ENCODE results near the gene HTN1.
A peak's percentile ranks its signal among the peaks of the same experiment; 100 is the strongest.
"Not testable (repeated sequence)": the region's sequence is repeated elsewhere in the genome, so short reads cannot be mapped to it uniquely, and the experiment has no call there.

The HTN1 gene

DNA sequence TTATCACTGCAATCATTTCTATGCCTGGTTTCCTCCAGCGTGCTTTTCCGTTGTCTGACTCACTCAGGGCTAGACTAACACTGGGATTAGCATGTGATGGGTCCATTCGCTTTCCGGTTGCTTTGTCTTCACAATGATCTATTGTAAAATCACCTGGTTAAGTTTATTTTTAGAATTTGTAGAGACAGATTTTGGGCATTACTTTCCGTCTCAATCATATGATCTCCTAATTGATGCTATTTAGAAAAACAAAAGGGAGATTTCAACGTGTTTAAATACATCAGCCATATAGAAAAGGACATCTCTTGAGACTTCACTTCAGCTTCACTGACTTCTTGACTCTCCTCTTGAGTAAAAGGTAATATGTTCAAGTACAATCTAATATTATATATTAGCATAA, at the start of gene HTN1:
TSS of gene HTN1 (plus strand) at position 301 of the 400 bp plus-strand sequence. CDS start 2,639 bp downstream, outside the sequence.
- not testable (repeated sequence) for DNase-seq

- TF ChIP-seq POLR2A (IDR thresholded peaks at IDR 0.05; ENCODE audit: low read length) (no peak), GATA1 (IDR thresholded peaks at IDR 0.05; ENCODE audit: low read depth, low read length) (no peak)
- peak in 1 of 2 experiments; percentile 25 for DNase-seq
Measured at GRCh38 chr4:70000711-70001110, 49.5 kb upstream of the HTN1 start.

DNA sequence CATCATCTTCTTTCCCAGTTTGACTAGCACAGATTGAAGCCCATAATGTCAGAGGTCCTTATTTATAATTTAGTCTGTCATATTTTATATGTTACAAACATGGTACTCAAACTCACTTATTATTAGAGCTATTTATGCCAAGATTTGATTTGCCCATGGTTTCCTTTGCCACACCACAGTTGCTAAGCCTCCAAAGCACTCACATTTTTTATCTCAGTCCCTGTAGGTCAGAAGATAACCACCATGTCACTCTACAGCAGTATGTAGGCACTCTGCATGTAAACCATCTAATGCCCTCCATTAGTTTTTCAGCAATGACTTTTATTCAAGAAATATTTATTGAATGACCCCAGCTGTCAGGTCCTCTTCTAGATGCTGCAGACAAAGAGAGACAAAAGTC, 47.7 kb upstream of the HTN1 start:
- no peak for TF ChIP-seq POLR2A (IDR thresholded peaks at IDR 0.05; ENCODE audit: low read length)
- no peak for TF ChIP-seq GATA1 (IDR thresholded peaks at IDR 0.05; ENCODE audit: low read depth, low read length)
- DNase-seq: no peak

- TF ChIP-seq POLR2A (IDR thresholded peaks at IDR 0.05; ENCODE audit: low read length) (no peak), GATA1 (IDR thresholded peaks at IDR 0.05; ENCODE audit: low read depth, low read length) (no peak)
- no peak for DNase-seq
Measured at GRCh38 chr4:70008771-70009170, 41.5 kb upstream of the HTN1 start.

- not testable (repeated sequence) for DNase-seq
Measured at GRCh38 chr4:70019006-70019405, 31.2 kb upstream of the HTN1 start.

GRCh38 chr4:70023218-70023617, 27.0 kb upstream of the HTN1 start:
- no peak for TF ChIP-seq GATA1 (IDR thresholded peaks at IDR 0.05; ENCODE audit: low read depth, low read length)
- DNase-seq: no peak

- DNase-seq: no peak
- no peak for TF ChIP-seq POLR2A (IDR thresholded peaks at IDR 0.05; ENCODE audit: low read length)
- TF ChIP-seq GATA1 (IDR thresholded peaks at IDR 0.05; ENCODE audit: low read depth, low read length): no peak
Measured at GRCh38 chr4:70027011-70027410, 23.2 kb upstream of the HTN1 start.

GRCh38 chr4:70028159-70028558, 22.1 kb upstream of the HTN1 start, which contains the start of gene HTN3:
Gene HTN3 (plus strand): TSS chr4:70028459. CDS start chr4:70030741, 2,282 bp downstream.
- DNase-seq: not testable (repeated sequence)

GRCh38 chr4:70037559-70037958, 12.7 kb upstream of the HTN1 start:
- not testable (repeated sequence) for DNase-seq

DNA sequence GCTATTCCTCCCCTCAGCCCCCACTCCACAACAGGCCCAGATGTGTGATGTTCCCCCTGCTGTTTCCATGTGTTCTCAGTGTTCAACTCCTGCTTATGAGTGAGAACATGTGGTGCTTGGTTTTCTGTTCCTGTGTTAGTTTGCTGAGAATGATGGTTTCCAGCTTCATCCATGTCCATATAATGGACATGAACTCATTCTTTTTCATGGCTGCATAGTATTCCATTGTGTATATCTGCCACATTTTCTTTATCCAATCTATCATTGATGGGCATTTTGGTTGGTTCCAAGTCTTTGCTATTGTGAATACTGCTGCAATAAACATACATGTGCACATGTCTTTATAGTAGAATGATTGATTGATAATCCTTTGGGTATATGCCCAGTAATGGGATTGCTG, 10.3 kb upstream of the HTN1 start:
- DNase-seq: not testable (repeated sequence)

DNA sequence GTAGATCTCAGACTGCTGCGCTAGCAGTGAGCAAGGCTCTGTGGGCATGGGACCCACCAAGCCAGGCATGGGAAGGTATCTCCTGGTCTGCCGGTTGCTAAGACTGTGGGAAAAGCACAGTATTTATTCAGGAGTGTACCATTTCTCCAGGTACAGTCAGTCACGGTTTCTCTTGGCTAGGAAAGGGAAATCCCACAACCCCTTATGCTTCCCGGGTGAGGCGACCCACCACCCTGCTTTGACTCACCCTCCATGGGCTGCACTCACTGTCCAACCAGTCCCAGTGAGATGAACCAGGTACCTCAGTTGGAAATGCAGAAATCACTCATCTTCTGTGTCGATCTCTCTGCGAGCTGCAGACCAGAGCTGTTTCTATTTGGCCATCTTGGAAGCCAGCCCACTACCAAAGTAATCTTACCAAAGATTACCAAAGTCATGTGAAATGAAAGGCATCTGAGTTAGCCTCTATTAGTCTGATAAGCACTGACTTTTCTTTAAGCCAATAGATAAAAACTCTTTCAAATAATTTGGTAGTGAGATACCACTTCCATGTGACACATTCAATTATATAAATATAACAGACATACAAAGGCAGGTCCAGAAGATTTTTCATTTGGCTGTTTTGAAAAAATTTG, 8.5 kb upstream of the HTN1 start:
- TF ChIP-seq POLR2A (IDR thresholded peaks at IDR 0.05; ENCODE audit: low read length) (no peak), GATA1 (IDR thresholded peaks at IDR 0.05; ENCODE audit: low read depth, low read length) (no peak)
- DNase-seq: no peak

GRCh38 chr4:70056534-70056933, 6.3 kb downstream of the HTN1 start:
- DNase-seq: not testable (repeated sequence)

DNA sequence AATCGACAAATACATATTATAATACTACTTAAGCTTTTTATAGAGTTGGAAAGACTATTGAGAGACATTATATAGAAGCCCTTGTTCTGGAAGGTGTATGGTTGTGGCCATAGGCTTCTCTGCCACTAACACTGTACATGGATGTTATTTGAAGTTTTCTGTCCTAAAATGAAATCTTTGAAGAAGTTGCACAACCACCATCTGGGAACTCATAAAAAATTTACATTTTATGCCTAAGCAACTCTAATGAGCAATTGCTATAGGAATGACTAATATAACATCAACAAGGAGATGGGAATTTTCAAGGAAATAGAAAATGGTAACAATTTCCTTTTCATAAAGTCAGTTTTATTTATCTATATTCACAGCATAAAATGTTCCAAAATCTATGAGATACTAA, 7.4 kb downstream of the HTN1 start:
- no peak for DNase-seq
- TF ChIP-seq GATA1 (IDR thresholded peaks at IDR 0.05; ENCODE audit: low read depth, low read length): no peak
- no peak for TF ChIP-seq POLR2A (IDR thresholded peaks at IDR 0.05; ENCODE audit: low read length)

DNA sequence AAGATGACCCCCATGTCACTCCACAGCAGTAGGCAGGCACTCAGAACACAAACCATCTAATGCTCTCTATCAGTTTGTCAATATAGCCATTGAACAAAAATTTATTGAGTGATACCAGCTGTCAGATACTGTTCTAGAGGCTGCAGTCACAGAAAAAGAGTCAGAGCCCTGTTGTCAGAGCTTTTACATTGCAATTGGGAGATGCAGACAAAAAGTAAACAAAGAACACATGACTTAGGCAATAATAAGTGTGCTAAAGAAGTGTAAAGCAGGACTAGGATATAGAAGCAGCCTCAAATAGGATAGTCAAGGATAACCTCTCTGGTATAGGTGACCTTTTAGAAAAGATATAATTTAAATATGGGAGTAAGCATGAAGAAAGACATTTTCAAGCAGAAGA, 8.9 kb downstream of the HTN1 start:
- TF ChIP-seq POLR2A (IDR thresholded peaks at IDR 0.05; ENCODE audit: low read length) (no peak), GATA1 (IDR thresholded peaks at IDR 0.05; ENCODE audit: low read depth, low read length) (no peak)
- no peak for DNase-seq

GRCh38 chr4:70062000-70062399, 11.8 kb downstream of the HTN1 start:
- DNase-seq: no peak
- TF ChIP-seq GATA1 (IDR thresholded peaks at IDR 0.05; ENCODE audit: low read depth, low read length) (no peak), POLR2A (IDR thresholded peaks at IDR 0.05; ENCODE audit: low read length) (no peak)

DNA sequence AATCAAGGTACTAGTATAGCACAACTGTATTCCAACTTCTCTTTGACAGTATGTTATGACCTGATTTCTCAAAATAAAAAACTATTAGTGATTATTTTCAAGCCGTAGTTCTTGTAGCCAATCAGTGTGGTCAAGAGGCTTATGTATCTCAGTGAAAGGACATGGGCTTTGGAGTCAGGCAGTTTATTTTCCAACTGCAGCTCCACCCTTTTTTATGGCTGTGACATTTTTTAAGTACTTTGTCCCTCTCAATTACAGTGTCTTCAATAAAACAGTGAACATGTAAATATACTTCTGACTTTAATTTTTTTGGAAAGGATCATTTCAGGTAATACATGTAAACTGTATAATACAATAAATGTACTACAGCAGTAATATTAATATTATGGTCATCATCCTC, 30.0 kb downstream of the HTN1 start:
- TF ChIP-seq GATA1 (IDR thresholded peaks at IDR 0.05; ENCODE audit: low read depth, low read length): no peak
- no peak for TF ChIP-seq POLR2A (IDR thresholded peaks at IDR 0.05; ENCODE audit: low read length)
- no peak for DNase-seq

DNA sequence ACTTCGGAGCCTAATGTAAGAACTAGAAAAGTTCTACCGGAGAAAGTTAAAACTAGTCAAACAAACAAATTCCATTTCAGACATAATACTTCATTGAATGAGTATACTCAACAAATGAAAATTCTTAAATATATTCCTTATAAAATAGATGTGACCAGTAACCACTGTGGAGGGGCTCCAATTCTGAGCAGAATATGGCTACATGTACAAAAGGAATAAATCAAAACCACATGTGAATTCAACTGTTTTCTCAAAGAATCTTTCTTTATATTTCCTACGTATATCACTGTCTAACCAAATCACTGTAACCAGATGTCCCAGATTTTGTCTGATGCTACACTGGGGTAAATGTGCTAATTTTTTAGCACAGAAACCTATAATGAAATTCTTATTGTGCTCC, 49.0 kb downstream of the HTN1 start:
- TF ChIP-seq GATA1 (IDR thresholded peaks at IDR 0.05; ENCODE audit: low read depth, low read length): no peak
- TF ChIP-seq POLR2A (IDR thresholded peaks at IDR 0.05; ENCODE audit: low read length): no peak
- DNase-seq: no peak

Data from erythroblast (primary cell).